Fibroblast of lung (primary cell): Measurements from ENCODE around the gene KLF17. TPM values are rescaled to one million over a fixed set of nuclear protein-coding genes. Genes with fewer than 3 reads are reported as not detected.

Experiments
- DNase-seq, 2 donors: peaks; one replicate each; pipeline versions ENCODE4 v3.0.0 to v3.0.0-alpha.2; 2010; ENCODE audit warnings: low read depth in 2 of 2
- H2AFZ ChIP-seq: 2 replicates; pipeline ENCODE4 v1.5.1; 2012; ENCODE audit warnings: low read length, control low read depth, inconsistent platforms
- H3K27ac ChIP-seq: 2 replicates; pipeline ENCODE4 v1.5.1; 2011; ENCODE audit warnings: low read length, control low read depth; ENCODE audit not compliant: insufficient read depth
- H3K27me3 ChIP-seq: 2 replicates; pipeline ENCODE4 v1.5.1; 2011; ENCODE audit warnings: mild to moderate bottlenecking, low read length; ENCODE audit not compliant: control insufficient read depth, insufficient read depth
- H3K36me3 ChIP-seq: 2 replicates; pipeline ENCODE4 v1.5.1; 2011; ENCODE audit warnings: low read length; ENCODE audit not compliant: control insufficient read depth, insufficient read depth
- H3K4me1 ChIP-seq: 2 replicates; pipeline ENCODE4 v1.5.1; 2011; ENCODE audit warnings: low read length; ENCODE audit not compliant: control insufficient read depth, insufficient read depth; ENCODE audit errors: extremely low read depth
- H3K4me2 ChIP-seq: 2 replicates; pipeline ENCODE4 v1.5.1; 2011; ENCODE audit warnings: low read length, control low read depth; ENCODE audit not compliant: insufficient read depth; ENCODE audit errors: extremely low read depth
- H3K4me3 ChIP-seq, 4 experiments: fragments of 200-600 bp in 1 of 4; sonication (generic) in 1 of 4; replicated peaks in 1 of 4; 2 replicates each; pipeline ENCODE4 v1.5.1; 2011 to 2016; ENCODE audit warnings: low read length in 4 of 4, low read depth in 3 of 4, mild to moderate bottlenecking in 3 of 4, control low read depth in 2 of 4, inconsistent platforms in 1 of 4, mixed read lengths in 1 of 4; ENCODE audit not compliant: insufficient read depth in 1 of 4; ENCODE audit errors: control extremely low read depth in 1 of 4
- H3K79me2 ChIP-seq: 2 replicates; pipeline ENCODE4 v1.5.1; 2012; ENCODE audit warnings: mild to moderate bottlenecking, low read length, inconsistent platforms; ENCODE audit not compliant: control insufficient read depth, insufficient read depth
- H3K9ac ChIP-seq: 2 replicates; pipeline ENCODE4 v1.5.1; 2011; ENCODE audit warnings: mild to moderate bottlenecking, low read length, control low read depth; ENCODE audit not compliant: insufficient read depth
- H3K9me3 ChIP-seq: 2 replicates; pipeline ENCODE4 v1.5.1; 2012; ENCODE audit warnings: low read depth, low read length; ENCODE audit not compliant: control insufficient read depth, insufficient read depth
- H4K20me1 ChIP-seq: 2 replicates; pipeline ENCODE4 v1.5.1; 2011; ENCODE audit warnings: low read length; ENCODE audit not compliant: control insufficient read depth, insufficient read depth; ENCODE audit errors: extremely low read depth
- EZH2 ChIP-seq: IDR thresholded peaks from 2 replicates; pipeline ENCODE4 v1.5.1; 2012; ENCODE audit warnings: low read length, control low read depth, mild to moderate bottlenecking; ENCODE audit errors: missing control alignments
- polyA plus RNA-seq, 2 donors: library from polyadenylated mRNA; depleted of rRNA in 1 of 2; stranded (reverse) in 1 of 2; unstranded in 1 of 2; fragments of >200 nt; gene quantifications; 2 replicates each; pipeline ENCODE4 v1.2.1, GENCODE V29; 2011 to 2012; ENCODE audit warnings: missing spikeins in 1 of 2
- total RNA-seq: library from RNA; depleted of rRNA; stranded (reverse); fragments of >200 nt; gene quantifications from 2 replicates; pipeline ENCODE4 v1.2.1, GENCODE V29; 2014
- TF ChIP-seq, protein P1 (sequence below), 2 donors: IDR thresholded peaks in 1 of 2; conservative IDR thresholded peaks in 1 of 2; 1 replicate in 1 of 2; 2 replicates in 1 of 2; pipeline ENCODE4 v1.5.1; 2011 to 2012; ENCODE audit warnings: low read length in 2 of 2, control low read depth in 1 of 2, inconsistent platforms in 1 of 2, low read depth in 1 of 2, mild to moderate bottlenecking in 1 of 2

Gene KLF17
- total and polyA plus RNA-seq, 2 donors (not counting 1 experiment from before 2014, with no cell fraction given), result 0.05 to 0.50 TPM

DNA sequence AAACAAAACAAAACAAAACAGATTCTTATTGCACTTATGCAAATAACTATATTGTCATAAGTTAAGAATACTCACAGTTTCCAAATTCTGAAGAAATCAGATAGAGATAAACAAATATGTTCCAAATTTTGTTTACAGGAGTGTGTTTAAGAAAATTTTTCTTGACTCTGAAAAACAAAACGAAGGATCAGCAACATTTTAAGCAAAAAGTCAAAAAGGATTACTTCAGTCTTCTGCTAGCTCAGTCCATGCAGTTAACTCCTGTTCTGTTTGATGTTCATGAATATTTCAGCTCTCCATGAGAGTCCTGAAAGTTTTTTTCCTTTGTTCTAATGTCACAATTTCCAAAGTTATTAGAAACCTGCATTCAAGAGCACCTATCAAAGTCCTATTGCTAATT lies 56.0 kb downstream of the KLF17 start:
- no peaks in the 10 kb centered on the region for H3K9me3 ChIP-seq
- no peaks in the 10 kb centered on the region for H4K20me1 ChIP-seq
- H3K4me3 ChIP-seq, result no peak overlapping the region
- DNase-seq, result no peak
- H3K9ac ChIP-seq, result no peak overlapping the region
- no peak overlapping the region for H3K4me2 ChIP-seq
- no peaks in the 10 kb centered on the region for H3K79me2 ChIP-seq
- no peak overlapping the region for H3K27ac ChIP-seq
- TF ChIP-seq, protein P1, sequence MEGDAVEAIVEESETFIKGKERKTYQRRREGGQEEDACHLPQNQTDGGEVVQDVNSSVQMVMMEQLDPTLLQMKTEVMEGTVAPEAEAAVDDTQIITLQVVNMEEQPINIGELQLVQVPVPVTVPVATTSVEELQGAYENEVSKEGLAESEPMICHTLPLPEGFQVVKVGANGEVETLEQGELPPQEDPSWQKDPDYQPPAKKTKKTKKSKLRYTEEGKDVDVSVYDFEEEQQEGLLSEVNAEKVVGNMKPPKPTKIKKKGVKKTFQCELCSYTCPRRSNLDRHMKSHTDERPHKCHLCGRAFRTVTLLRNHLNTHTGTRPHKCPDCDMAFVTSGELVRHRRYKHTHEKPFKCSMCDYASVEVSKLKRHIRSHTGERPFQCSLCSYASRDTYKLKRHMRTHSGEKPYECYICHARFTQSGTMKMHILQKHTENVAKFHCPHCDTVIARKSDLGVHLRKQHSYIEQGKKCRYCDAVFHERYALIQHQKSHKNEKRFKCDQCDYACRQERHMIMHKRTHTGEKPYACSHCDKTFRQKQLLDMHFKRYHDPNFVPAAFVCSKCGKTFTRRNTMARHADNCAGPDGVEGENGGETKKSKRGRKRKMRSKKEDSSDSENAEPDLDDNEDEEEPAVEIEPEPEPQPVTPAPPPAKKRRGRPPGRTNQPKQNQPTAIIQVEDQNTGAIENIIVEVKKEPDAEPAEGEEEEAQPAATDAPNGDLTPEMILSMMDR (conservative IDR thresholded peaks at IDR 0.05 in 1 of 2, IDR thresholded peaks at IDR 0.05 in 1 of 2; ENCODE audit: low read depth in 1 of 2, low read length in 2 of 2), result no peak
- TF ChIP-seq EZH2, result no peak
- no peaks in the 10 kb centered on the region for H3K27me3 ChIP-seq
- H3K36me3 ChIP-seq, result no peaks in the 10 kb centered on the region
- H3K4me1 ChIP-seq, result no peaks in the 10 kb centered on the region
- no peak overlapping the region for H2AFZ ChIP-seq

Other genes with a start within 250 kb of the KLF17 start
- gene ARTN, start 185.0 kb upstream of the KLF17 start, total RNA-seq, result 0.50 TPM in 1 of 2 replicates, not detected in the other
- 0.06 TPM in 1 of 2 replicates, not detected in the other for gene ARTN, start 185.0 kb upstream of the KLF17 start, polyA plus RNA-seq
- 13.1 and 18.5 TPM in 2 replicates for gene IPO13, start 171.9 kb upstream of the KLF17 start, total RNA-seq
- gene IPO13, start 171.9 kb upstream of the KLF17 start, polyA plus RNA-seq, result 12.8 and 19.1 TPM in 2 replicates
- gene DPH2, start 148.8 kb upstream of the KLF17 start, total RNA-seq, result 9.1 and 12.8 TPM in 2 replicates
- gene DPH2, start 148.8 kb upstream of the KLF17 start, polyA plus RNA-seq, result 11.2 and 17.5 TPM in 2 replicates
- 102 and 121 TPM in 2 replicates for gene ATP6V0B, start 143.9 kb upstream of the KLF17 start, total RNA-seq
- gene ATP6V0B, start 143.9 kb upstream of the KLF17 start, polyA plus RNA-seq, result 83.5 and 89.0 TPM in 2 replicates
- 46.0 and 55.0 TPM in 2 replicates for gene B4GALT2, start 139.6 kb upstream of the KLF17 start, total RNA-seq
- gene B4GALT2, start 139.6 kb upstream of the KLF17 start, polyA plus RNA-seq, result 40.6 and 40.7 TPM in 2 replicates
- gene CCDC24, start 127.2 kb upstream of the KLF17 start, total RNA-seq, result 1.0 and 3.5 TPM in 2 replicates
- 0.63 and 0.94 TPM in 2 replicates for gene CCDC24, start 127.2 kb upstream of the KLF17 start, polyA plus RNA-seq
- gene SLC6A9, start 87.4 kb upstream of the KLF17 start, total RNA-seq, result 13.6 and 19.5 TPM in 2 replicates
- gene SLC6A9, start 87.4 kb upstream of the KLF17 start, polyA plus RNA-seq, result 3.3 and 3.4 TPM in 2 replicates
- not detected in 2 replicates for gene KLF18, start 22.8 kb downstream of the KLF17 start, total RNA-seq
- not detected in 2 replicates for gene KLF18, start 22.8 kb downstream of the KLF17 start, polyA plus RNA-seq
- gene DMAP1, start 94.7 kb downstream of the KLF17 start, total RNA-seq, result 17.2 and 23.6 TPM in 2 replicates
- 21.1 and 26.8 TPM in 2 replicates for gene DMAP1, start 94.7 kb downstream of the KLF17 start, polyA plus RNA-seq
- gene ERI3, start 236.4 kb downstream of the KLF17 start, total RNA-seq, result 39.0 and 44.9 TPM in 2 replicates
- gene ERI3, start 236.4 kb downstream of the KLF17 start, polyA plus RNA-seq, result 43.4 and 48.0 TPM in 2 replicates